GM12891 (cell line): ENCODE results near the gene KCNH5.

Experiments used
- POLR2A ChIP-seq: IDR thresholded peaks from 2 replicates; pipeline ENCODE4 v1.6.1; 2011; ENCODE audit warnings: low read depth, low read length, control low read depth
- POLR2AphosphoS5 ChIP-seq: IDR thresholded peaks from 2 replicates; pipeline ENCODE4 v1.6.1; 2011; ENCODE audit warnings: low read depth, low read length, control low read depth
- TAF1 ChIP-seq: IDR thresholded peaks from 2 replicates; pipeline ENCODE4 v1.6.1; 2011; ENCODE audit warnings: low read depth, low read length, control low read depth

DNA sequence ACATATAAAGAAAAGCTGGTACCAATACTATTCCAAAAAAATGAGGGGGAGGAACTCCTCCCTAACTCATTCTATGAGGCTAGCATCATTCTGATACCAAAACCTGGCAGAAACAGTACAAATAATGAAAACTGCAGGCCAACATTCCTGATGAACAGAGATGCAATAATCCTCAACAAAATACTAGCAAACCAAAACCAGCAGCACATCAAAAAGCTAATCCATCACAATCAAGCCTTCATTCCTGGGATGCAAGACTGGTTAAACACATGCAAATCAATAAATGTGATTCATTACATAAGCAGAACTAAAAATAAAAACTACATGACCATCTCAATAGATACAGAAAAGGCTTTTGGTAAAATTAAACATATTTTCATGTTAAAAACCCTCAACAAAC is 281.3 kb downstream of the KCNH5 start:
- TF ChIP-seq POLR2A (no peak), POLR2AphosphoS5 (no peak), TAF1 (no peak)
